ENCODE measurements around the gene NAALADL1.

NAALADL1 gene

GRCh38 chr11:65058419-65059054 lies at the start of gene NAALADL1:
TSS of gene NAALADL1 (minus strand) at chr11:65058553. CDS start at chr11:65058521, 32 bp downstream.
- DNase-seq (ENCODE audit: low spot score) = peak; percentile 17

GRCh38 chr11:65107751-65108468 lies 49.6 kb upstream of the NAALADL1 start:
- no peak for DNase-seq (ENCODE audit: low spot score)

GRCh38 chr11:65107078-65107477 lies 48.7 kb upstream of the NAALADL1 start:
- no peak for DNase-seq (ENCODE audit: low spot score)

GRCh38 chr11:65104628-65105027 lies 46.3 kb upstream of the NAALADL1 start:
- no peak for DNase-seq (ENCODE audit: low spot score)

- no peak for DNase-seq (ENCODE audit: low spot score)
Measured at GRCh38 chr11:65103476-65103875, 45.1 kb upstream of the NAALADL1 start.

GRCh38 chr11:65102142-65103095 lies 44.1 kb upstream of the NAALADL1 start:
- DNase-seq (ENCODE audit: low spot score) = no peak

- DNase-seq (ENCODE audit: low spot score) = no peak
Measured at GRCh38 chr11:65100674-65101350, 42.5 kb upstream of the NAALADL1 start.

- no peak for DNase-seq (ENCODE audit: low spot score)
Measured at GRCh38 chr11:65096926-65097325, 38.6 kb upstream of the NAALADL1 start.

GRCh38 chr11:65095974-65096806 lies 37.8 kb upstream of the NAALADL1 start, which contains the start of gene VPS51:
TSS of gene VPS51 (plus strand) at chr11:65096214. CDS start at chr11:65096251, 37 bp downstream.
- peak; percentile 89 for DNase-seq (ENCODE audit: low spot score)

GRCh38 chr11:65095427-65095826 lies 37.1 kb upstream of the NAALADL1 start:
- no peak for DNase-seq (ENCODE audit: low spot score)

- DNase-seq (ENCODE audit: low spot score) = no peak
Measured at GRCh38 chr11:65090628-65091027, 32.3 kb upstream of the NAALADL1 start.

- no peak for DNase-seq (ENCODE audit: low spot score)
Measured at GRCh38 chr11:65089621-65090020, 31.3 kb upstream of the NAALADL1 start.

GRCh38 chr11:65087827-65088226 lies 29.5 kb upstream of the NAALADL1 start:
- DNase-seq (ENCODE audit: low spot score) = no peak

- no peak for DNase-seq (ENCODE audit: low spot score)
Measured at GRCh38 chr11:65087216-65087615, 28.9 kb upstream of the NAALADL1 start.

- DNase-seq (ENCODE audit: low spot score) = no peak
Measured at GRCh38 chr11:65086809-65087208, 28.5 kb upstream of the NAALADL1 start.

- DNase-seq (ENCODE audit: low spot score) = no peak
Measured at GRCh38 chr11:65085446-65085845, 27.1 kb upstream of the NAALADL1 start.

- no peak for DNase-seq (ENCODE audit: low spot score)
Measured at GRCh38 chr11:65084598-65085375, 26.4 kb upstream of the NAALADL1 start.

- DNase-seq (ENCODE audit: low spot score) = peak; percentile 99
Measured at GRCh38 chr11:65083834-65084597, 25.7 kb upstream of the NAALADL1 start, which contains the start of the genes CDCA5 and ZFPL1. TSS of gene CDCA5 (minus strand) at chr11:65084040. CDS start at chr11:65083978, 62 bp downstream. TSS of gene ZFPL1 (plus strand) at chr11:65084222. CDS start at chr11:65084699, 477 bp downstream.

Measured in D341Med (cell line).